HPDE6-E6E7 (cell line): ENCODE data around the gene KIF4B.
"Not testable (repeated sequence)": the region's sequence is repeated elsewhere in the genome, so short reads cannot be mapped to it uniquely, and the experiment has no call there.

ENCODE experiments used
- DNase-seq: peaks from one replicate; pipeline ENCODE4 v3.0.0; 2011; ENCODE audit warnings: missing footprints; ENCODE audit errors: extremely low spot score

Gene KIF4B, protein sequence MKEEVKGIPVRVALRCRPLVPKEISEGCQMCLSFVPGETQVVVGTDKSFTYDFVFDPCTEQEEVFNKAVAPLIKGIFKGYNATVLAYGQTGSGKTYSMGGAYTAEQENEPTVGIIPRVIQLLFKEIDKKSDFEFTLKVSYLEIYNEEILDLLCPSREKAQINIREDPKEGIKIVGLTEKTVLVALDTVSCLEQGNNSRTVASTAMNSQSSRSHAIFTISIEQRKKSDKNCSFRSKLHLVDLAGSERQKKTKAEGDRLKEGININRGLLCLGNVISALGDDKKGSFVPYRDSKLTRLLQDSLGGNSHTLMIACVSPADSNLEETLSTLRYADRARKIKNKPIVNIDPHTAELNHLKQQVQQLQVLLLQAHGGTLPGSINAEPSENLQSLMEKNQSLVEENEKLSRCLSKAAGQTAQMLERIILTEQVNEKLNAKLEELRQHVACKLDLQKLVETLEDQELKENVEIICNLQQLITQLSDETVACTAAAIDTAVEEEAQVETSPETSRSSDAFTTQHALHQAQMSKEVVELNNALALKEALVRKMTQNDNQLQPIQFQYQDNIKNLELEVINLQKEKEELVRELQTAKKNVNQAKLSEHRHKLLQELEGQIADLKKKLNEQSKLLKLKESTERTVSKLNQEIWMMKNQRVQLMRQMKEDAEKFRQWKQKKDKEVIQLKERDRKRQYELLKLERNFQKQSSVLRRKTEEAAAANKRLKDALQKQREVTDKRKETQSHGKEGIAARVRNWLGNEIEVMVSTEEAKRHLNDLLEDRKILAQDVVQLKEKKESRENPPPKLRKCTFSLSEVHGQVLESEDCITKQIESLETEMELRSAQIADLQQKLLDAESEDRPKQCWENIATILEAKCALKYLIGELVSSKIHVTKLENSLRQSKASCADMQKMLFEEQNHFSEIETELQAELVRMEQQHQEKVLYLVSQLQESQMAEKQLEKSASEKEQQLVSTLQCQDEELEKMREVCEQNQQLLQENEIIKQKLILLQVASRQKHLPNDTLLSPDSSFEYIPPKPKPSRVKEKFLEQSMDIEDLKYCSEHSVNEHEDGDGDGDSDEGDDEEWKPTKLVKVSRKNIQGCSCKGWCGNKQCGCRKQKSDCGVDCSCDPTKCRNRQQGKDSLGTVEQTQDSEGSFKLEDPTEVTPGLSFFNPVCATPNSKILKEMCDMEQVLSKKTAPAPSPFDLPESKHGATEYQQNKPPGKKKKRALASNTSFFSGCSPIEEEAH

GRCh38 chr5:155013526-155013925, at the start of gene KIF4B:
Gene KIF4B, plus strand, starts transcription at chr5:155013755. Its CDS starts 105 bp downstream, at chr5:155013860.
- DNase-seq, result no peak

DNA sequence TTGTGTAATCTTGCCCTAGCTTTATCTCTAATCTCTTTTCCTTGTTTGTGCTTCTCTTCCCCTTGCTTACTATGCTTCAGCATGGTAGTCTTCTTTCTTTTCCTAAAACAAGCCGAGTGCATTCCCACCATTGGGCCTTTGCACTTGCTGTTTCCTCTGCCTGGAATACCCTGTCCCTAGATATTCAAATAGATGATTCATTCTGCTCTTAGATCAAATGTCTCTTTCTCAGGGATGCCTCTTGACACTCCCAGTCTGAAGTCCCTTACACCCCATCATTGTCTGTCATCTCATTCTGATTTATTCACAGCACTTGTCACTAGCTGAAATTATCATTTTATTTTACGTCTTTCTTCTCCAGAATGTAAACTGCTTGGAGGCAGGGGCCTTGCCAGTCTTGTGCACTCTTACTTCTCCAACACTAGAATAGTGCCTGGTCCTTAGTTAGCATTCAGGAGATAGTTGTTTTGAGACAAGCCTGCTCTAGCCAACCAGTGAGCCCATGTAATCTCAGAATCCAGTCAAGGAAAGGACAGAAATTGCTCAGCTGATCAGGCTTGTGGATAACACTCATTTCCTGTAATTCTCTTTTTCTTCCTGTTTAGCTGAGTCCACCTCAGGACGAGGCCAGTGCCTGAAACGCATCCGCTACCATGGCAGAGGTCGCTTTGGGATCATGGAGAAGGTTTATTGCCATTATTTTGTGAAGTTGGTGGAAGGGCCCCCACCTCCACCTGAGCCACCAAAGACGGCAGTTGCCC, 47.3 kb upstream of the KIF4B start:
- DNase-seq, result no peak

GRCh38 chr5:154966874-154967273, 46.7 kb upstream of the KIF4B start:
- no peak for DNase-seq

DNA sequence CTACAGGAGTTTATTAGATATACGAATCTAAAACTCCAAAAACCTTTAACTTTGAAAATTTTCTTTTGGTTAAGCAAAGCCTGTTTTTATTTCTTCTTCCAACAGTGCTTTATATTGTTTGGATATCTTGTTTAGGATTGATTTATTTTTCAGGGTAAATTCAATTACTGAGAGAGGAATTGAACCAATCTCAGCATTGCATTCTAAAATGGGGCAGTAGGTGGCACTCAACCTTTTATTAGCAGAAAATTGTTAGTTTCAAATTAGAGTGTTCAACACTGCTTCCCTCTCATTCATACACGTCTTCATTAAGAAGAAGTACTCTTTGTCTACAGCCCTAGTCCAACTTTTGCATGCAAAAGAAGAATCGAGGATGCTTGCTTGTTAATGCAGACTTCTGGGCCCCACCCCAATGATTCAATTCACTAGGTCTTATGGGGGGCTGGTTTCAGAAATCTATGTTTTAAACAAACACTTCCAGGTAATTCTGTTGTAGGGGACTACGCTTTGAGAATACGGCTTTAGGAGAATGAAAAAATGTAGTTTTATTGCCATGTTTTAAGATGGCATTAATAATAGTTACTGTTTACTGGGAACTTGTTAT, 46.0 kb upstream of the KIF4B start:
- DNase-seq, result no peak

DNA sequence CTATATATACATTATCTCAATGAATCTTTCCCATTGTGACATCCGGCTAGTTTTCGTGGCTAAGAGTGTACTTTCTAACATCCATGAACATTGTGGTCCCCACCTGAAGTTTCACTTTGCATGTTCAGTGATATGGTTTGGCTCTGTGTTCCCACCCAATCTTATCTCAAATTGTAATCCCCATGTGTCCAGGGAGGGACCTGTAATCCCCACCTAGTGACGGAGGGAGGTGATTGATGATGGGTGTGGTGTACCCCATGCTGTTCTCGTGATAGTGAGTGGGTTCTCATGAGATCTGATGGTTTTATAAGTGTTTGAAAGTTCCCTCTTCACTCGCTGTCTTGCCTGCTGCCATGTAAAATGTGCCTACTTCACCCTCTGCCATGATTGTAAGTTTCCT, 44.6 kb upstream of the KIF4B start:
- no peak for DNase-seq

DNA sequence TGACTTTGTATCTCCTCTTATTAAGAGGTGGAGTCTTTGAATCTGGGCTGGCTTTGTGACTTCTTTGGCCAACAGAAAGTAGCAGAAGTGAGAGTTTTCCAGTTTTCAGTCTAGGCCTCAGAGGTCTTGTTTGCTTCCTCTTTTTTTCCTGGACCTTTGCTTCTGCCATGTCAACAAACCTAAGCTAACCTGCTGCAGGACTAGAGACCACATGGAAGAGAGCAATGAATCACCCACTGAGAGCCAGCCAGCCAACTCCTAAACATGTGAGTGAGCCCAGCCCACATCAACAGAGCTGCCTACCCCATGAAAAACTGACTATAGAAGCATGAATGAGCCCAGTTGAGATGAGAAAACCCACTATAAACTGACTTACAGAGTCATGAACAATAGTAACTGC, 42.8 kb upstream of the KIF4B start:
- no peak for DNase-seq

- DNase-seq, result no peak
These were observed 42.1 kb upstream of the KIF4B start for GRCh38 chr5:154971501-154971900.

DNA sequence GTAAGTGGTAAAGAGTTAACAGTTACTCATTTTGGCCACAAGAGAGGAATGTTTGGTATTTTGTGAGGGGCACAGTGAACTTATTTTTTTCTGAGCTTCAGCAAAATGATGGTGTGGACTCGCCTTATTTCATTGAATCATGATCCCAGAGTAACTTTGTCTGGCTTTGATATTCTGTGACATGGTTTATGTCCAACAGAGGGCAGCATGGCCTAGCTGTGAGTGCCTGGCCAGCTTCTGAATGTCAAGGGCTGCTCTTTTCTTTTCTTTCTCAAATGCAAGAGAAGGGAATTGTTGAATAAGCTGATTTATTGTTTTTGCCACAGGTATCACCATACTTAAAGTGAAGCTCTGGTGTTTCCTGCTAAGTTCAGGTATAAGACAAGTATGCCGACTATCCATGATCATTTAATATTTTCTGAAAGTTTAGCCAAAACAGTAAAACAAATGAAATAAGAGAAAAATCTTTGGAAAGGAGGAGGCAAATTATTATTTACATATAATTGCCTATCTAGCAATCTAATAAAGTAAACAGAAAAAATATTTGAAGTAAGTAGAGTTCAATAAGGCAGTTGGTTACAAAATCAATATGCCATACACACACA, 41.0 kb upstream of the KIF4B start:
- peak; percentile 29 for DNase-seq

- not testable (repeated sequence) for DNase-seq
These were observed 37.5 kb upstream of the KIF4B start for GRCh38 chr5:154976082-154976481.

- no peak for DNase-seq
These were observed 36.1 kb upstream of the KIF4B start for GRCh38 chr5:154977409-154977808.

DNA sequence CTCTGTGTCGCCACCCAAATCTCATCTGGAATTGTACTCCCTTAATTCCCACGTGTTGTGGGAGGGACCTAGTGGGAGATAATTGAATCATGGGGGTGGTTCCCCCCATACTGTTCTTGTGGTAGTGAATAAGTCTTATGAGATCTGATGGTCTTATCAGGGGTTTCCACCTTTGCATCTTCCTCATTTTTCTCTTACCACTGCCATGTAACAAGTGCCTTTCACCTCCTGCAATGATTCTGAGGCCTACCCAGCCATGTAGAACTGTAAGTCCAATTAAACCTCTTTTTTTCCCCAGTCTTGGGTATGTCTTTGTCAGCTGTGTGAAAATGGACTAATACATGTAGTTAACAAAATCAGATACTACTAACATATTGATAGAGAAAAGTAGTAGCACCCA, 35.3 kb upstream of the KIF4B start:
- not testable (repeated sequence) for DNase-seq

GRCh38 chr5:154984946-154985516, 28.5 kb upstream of the KIF4B start:
- DNase-seq, result no peak

GRCh38 chr5:154986151-154986550, 27.4 kb upstream of the KIF4B start:
- no peak for DNase-seq

GRCh38 chr5:154989626-154990025, 23.9 kb upstream of the KIF4B start:
- no peak for DNase-seq

- DNase-seq, result no peak
These were observed 20.1 kb upstream of the KIF4B start for GRCh38 chr5:154993461-154993860.

DNA sequence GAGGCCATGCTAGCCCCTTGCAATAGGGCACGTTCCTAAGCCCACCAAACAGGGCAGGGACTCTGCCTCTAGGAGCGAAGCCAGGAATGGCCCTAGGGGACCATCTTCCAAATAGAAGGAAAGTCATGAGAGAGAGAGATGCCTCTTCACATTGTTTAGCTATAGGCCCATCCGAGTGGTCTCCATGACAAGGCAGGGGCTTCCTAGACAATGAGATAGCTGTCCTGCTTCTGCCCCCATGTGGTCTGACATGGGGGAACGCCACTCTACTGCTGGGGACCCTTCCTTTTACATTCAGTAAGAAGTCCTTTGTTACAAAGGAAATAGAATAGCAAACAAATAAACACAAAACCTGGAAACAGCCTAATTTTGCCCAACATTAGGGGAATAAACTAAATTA, 17.9 kb upstream of the KIF4B start:
- no peak for DNase-seq

DNA sequence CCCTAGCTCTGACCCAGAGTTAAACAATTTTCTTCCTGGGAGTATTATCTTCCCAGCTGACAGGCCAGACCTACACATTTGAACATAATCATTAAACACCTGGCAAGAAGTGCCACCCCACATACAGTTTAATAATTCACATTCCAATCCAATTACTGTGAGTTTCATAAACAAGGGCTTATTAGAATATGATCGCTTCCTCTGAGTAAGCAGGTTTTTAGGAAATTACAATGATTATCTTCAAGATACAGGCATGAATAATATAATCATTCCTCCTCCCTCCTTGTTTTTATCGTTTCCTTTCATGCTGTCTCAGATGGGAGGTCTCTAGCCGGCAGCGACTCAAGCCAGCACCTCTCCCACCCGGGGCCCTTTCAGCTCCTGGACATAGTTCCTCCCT, 15.8 kb upstream of the KIF4B start:
- peak; percentile 33 for DNase-seq

DNA sequence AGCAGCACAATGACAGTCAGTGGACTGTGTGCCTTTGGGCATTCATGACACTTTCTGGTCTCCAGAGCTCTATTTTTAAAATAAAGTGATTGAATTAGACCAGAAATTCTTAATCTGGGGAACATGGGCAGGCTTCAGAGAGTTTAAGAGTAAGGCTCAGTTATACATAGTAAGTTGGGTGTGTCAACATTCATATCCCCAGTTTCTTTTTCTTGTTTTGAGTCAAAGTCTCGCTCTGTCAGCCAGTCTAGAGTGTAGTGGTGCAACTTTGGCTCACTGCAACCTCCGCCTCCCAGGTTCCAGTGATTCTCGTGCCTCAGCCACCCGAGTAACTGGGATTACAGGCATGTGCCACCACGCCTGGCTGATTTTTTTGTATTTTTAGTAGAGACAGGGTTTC, 13.7 kb upstream of the KIF4B start:
- no peak for DNase-seq

DNA sequence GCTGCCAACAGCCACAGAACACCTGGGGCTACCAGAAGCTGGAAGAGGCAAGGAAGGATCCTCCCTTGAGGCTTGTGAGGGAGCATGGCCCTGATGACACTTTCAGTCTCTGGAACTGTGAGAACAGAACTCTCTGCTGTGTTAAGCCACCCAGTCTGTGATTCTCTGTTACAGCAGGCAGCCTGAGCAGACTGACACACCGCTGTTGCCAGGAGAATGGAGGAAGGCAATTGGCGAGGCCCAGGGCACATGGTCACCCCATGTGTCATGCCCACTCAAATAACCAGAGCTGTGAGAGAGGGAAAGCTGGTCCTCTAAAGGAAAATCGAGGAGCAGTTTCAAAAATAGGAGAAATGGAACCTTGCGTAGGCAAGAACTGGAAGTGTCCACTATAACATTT, 12.0 kb upstream of the KIF4B start:
- DNase-seq, result no peak

DNA sequence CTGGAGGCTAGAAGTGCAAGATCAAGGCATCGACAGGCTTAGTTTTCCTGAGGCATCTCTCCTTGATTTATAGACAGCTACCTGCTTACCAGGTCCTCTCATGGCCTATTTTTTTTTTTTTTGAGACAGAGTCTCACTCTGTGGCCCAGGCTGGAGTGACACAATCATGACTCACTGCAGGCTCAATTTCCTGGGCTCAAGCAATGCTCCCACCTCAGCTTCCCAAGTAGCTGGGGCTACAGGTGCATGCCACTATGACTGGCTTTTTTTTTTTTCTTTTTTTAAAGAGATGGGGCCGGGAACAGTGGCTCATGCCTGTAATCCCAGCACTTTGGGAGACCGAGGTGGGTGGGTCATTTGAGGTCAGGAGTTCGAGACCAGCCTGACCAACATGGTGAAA, 10.8 kb upstream of the KIF4B start:
- DNase-seq, result not testable (repeated sequence)
